Measurements from ENCODE around the gene DNAJC10.

Gene DNAJC10

DNA sequence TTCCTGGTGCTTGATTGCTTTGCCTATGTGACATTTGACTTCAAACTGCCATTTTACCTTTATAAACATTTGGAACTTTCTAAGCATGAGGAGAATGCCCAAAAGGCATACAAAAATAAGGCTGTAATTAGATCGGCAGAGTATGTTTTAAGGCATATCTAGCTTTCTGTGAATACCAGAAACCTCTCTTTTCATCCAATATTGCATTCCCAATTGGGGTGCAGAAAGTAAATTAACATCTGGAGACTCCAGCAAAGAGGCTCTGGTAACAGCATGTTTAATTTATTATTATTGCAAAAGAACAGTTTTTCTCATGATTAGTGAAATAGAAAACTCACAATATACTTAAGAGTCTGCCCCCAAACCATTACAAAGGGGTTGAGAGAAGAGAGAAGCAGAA is 118.2 kb downstream of the DNAJC10 start:
- no peak for DNase-seq (ENCODE audit: low spot score)

DNA sequence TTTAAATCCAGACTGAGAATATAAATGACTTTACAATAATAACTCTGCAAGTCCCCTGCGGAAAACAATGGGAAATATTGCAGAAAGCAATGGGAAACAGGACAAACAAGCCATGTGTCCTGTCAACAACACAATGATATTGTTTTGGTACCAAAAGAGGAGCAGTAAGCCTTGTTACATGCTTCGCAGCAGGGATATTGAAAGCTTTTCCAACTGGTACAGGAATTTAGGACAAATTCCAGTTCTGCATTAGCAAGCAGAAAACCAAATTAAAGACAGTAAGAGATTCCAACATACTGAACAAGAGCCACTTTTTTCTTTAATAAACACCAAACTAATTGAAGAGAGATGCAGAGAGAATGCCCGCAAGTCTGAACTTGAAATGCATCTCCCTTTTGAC is 120.4 kb downstream of the DNAJC10 start:
- DNase-seq (ENCODE audit: low spot score) = peak; percentile 64
